IMR-90 (cell line): ENCODE results near the gene FUT7. TPM values are rescaled to one million over a fixed set of nuclear protein-coding genes. Genes with fewer than 3 reads are reported as not detected.

Experiments
- ATAC-seq: fragments of 200-7000 bp; cut with Tn5 transposase; 2 replicates; pipeline ENCODE4 v1.9.1; 2020; ENCODE audit warnings: low read depth, mild to moderate bottlenecking, moderate library complexity
- BruUV-seq: library from RNA; stranded (reverse); fragments of 400-500 nt; replicated peaks from 2 replicates; lab custom pipeline; 2021; lab: Mats Ljungman, UMichigan
- CTCF ChIA-PET: fragments of 300-600 bp; formaldehyde crosslinking; extraction: SDS; loops from one replicate; lab custom pipeline; 2021; ENCODE audit warnings: antibody characterized with exemption; lab: Yijun Ruan, JAX
- POLR2A ChIA-PET: fragments of 300-600 bp; sonication (Branson Sonifier 250); formaldehyde crosslinking; loops from one replicate; lab custom pipeline; 2022; ENCODE audit warnings: antibody characterized with exemption; ENCODE audit not compliant: unreplicated experiment; lab: Charles Lee
- DNase-seq: peaks from one replicate; pipeline ENCODE4 v3.0.0; 2013
- H2AFZ ChIP-seq: replicated peaks from 2 replicates; pipeline ENCODE3; 2013; ENCODE audit warnings: low read length, mild to moderate bottlenecking; ENCODE audit not compliant: poor library complexity
- H2AK5ac ChIP-seq: 2 replicates; pipeline ENCODE4 v1.6.1; 2013; ENCODE audit warnings: low read depth, low read length, inconsistent platforms
- H2AK9ac ChIP-seq: replicated peaks from 2 replicates; pipeline ENCODE3; 2013; ENCODE audit warnings: mild to moderate bottlenecking, low read depth, low read length, moderate library complexity; ENCODE audit not compliant: poor library complexity
- H2BK120ac ChIP-seq: 2 replicates; pipeline ENCODE4 v1.6.1; 2013; ENCODE audit warnings: low read depth, low read length, inconsistent platforms
- H2BK15ac ChIP-seq: 3 replicates; pipeline ENCODE4 v1.6.1; 2013; ENCODE audit warnings: low read depth, low read length, inconsistent platforms
- H2BK20ac ChIP-seq: 2 replicates; pipeline ENCODE4 v1.6.1; 2013; ENCODE audit warnings: low read depth, mild to moderate bottlenecking, inconsistent platforms, low read length, moderate library complexity
- H2BK5ac ChIP-seq: 2 replicates; pipeline ENCODE4 v1.6.1; 2013; ENCODE audit warnings: mild to moderate bottlenecking, low read depth, low read length, inconsistent platforms; ENCODE audit not compliant: poor library complexity, severe bottlenecking
- H3K14ac ChIP-seq: replicated peaks from 2 replicates; pipeline ENCODE4 v1.6.1; 2013; ENCODE audit warnings: low read depth, low read length, inconsistent platforms
- H3K18ac ChIP-seq: 2 replicates; pipeline ENCODE4 v1.6.1; 2013; ENCODE audit warnings: low read depth, low read length, control low read depth
- H3K23ac ChIP-seq: 2 replicates; pipeline ENCODE4 v1.6.1; 2013; ENCODE audit warnings: low read depth, low read length, inconsistent platforms
- H3K27ac ChIP-seq: 2 replicates; pipeline ENCODE4 v1.5.1; 2013; ENCODE audit warnings: mild to moderate bottlenecking, control low read depth, low read length; ENCODE audit not compliant: insufficient read depth
- H3K27me3 ChIP-seq: 2 replicates; pipeline ENCODE4 v1.6.1; 2013; ENCODE audit warnings: low read length; ENCODE audit not compliant: control insufficient read depth, insufficient read depth
- H3K36me3 ChIP-seq: 2 replicates; pipeline ENCODE4 v1.6.1; 2013; ENCODE audit warnings: low read length, mixed read lengths; ENCODE audit not compliant: control insufficient read depth, insufficient read depth
- H3K4ac ChIP-seq: 2 replicates; pipeline ENCODE4 v1.6.1; 2013; ENCODE audit warnings: low read depth, low read length, inconsistent platforms
- H3K4me1 ChIP-seq: 2 replicates; pipeline ENCODE4 v1.6.1; 2013; ENCODE audit warnings: low read length, mixed read lengths; ENCODE audit not compliant: control insufficient read depth, insufficient read depth
- H3K4me2 ChIP-seq: 2 replicates; pipeline ENCODE4 v1.6.1; 2013; ENCODE audit warnings: low read depth, mild to moderate bottlenecking, control low read depth, low read length, moderate library complexity
- H3K4me3 ChIP-seq: 2 replicates; pipeline ENCODE4 v1.5.1; 2013; ENCODE audit warnings: low read depth, mild to moderate bottlenecking, control low read depth, low read length, moderate library complexity; ENCODE audit not compliant: insufficient read depth
- H3K56ac ChIP-seq: 2 replicates; pipeline ENCODE4 v1.6.1; 2013; ENCODE audit warnings: low read length, inconsistent platforms; ENCODE audit not compliant: insufficient read depth; ENCODE audit errors: extremely low read depth
- H3K79me1 ChIP-seq, 2 experiments: 2 replicates each; pipeline ENCODE4 v1.6.1; 2013; ENCODE audit warnings: low read length in 2 of 2, inconsistent platforms in 1 of 2, low read depth in 1 of 2
- H3K9ac ChIP-seq: 2 replicates; pipeline ENCODE4 v1.6.1; 2013; ENCODE audit warnings: low read depth, low read length, control low read depth
- H3K9me1 ChIP-seq: 2 replicates; pipeline ENCODE4 v1.6.1; 2013; ENCODE audit warnings: low read length, inconsistent platforms; ENCODE audit not compliant: insufficient read depth
- H3K9me3 ChIP-seq: 2 replicates; pipeline ENCODE4 v1.6.1; 2013; ENCODE audit warnings: low read length; ENCODE audit not compliant: control insufficient read depth, insufficient read depth
- H4K20me1 ChIP-seq: 2 replicates; pipeline ENCODE4 v1.6.1; 2013; ENCODE audit warnings: low read length, inconsistent platforms; ENCODE audit not compliant: insufficient read depth
- H4K5ac ChIP-seq: 2 replicates; pipeline ENCODE4 v1.6.1; 2013; ENCODE audit warnings: mild to moderate bottlenecking, low read depth, low read length, control low read depth
- H4K8ac ChIP-seq, 2 experiments: 2 replicates each; pipeline ENCODE4 v1.6.1; 2013; ENCODE audit warnings: low read depth in 2 of 2, low read length in 2 of 2, control low read depth in 1 of 2, inconsistent platforms in 1 of 2
- H4K91ac ChIP-seq: 2 replicates; pipeline ENCODE4 v1.6.1; 2013; ENCODE audit warnings: low read depth, low read length, inconsistent platforms; ENCODE audit not compliant: insufficient read depth
- BHLHE40 ChIP-seq: fragments of 150-350 bp; IDR thresholded peaks from 2 replicates; pipeline ENCODE4 v1.6.1; 2016; ENCODE audit warnings: mild to moderate bottlenecking, low read depth, low read length
- CEBPB ChIP-seq: IDR thresholded peaks from 2 replicates; pipeline ENCODE4 v1.6.1; 2012; ENCODE audit warnings: low read depth, low read length, improper control_type of control experiment
- CTCF ChIP-seq: conservative IDR thresholded peaks from 2 replicates; pipeline ENCODE4 v1.5.1; 2012; ENCODE audit warnings: mild to moderate bottlenecking, low read depth, low read length, improper control_type of control experiment
- MXI1 ChIP-seq: IDR thresholded peaks from 2 replicates; pipeline ENCODE4 v1.6.1; 2012; ENCODE audit warnings: low read depth, mild to moderate bottlenecking, low read length, moderate library complexity, borderline replicate concordance
- NFE2L2 ChIP-seq: fragments of 150-350 bp; IDR thresholded peaks from 2 replicates; pipeline ENCODE4 v1.6.1; 2016; ENCODE audit warnings: low read depth, mild to moderate bottlenecking, low read length
- POLR2A ChIP-seq: IDR thresholded peaks from 2 replicates; pipeline ENCODE4 v1.6.1; 2012; ENCODE audit warnings: mild to moderate bottlenecking, low read depth, low read length
- RCOR1 ChIP-seq: IDR thresholded peaks from 2 replicates; pipeline ENCODE4 v1.6.1; 2012; ENCODE audit warnings: mild to moderate bottlenecking, low read length, improper control_type of control experiment; ENCODE audit not compliant: insufficient replicate concordance
- RFX5 ChIP-seq: IDR thresholded peaks from 2 replicates; pipeline ENCODE4 v1.8.0; 2012; ENCODE audit warnings: low read depth, mild to moderate bottlenecking, low read length, moderate library complexity
- whole genome bisulfite sequencing, 2 experiments: methylation state at CpG; one replicate each; pipeline versions ENCODE4 v1.1.5 to v1.1.7; 2013; ENCODE audit warnings: missing lambda C conversion rate in 2 of 2; ENCODE audit not compliant: insufficient read length in 1 of 2; ENCODE audit errors: extremely low coverage in 2 of 2; 5-methylcytosine and 5-hydroxymethylcytosine counted together
- dilution Hi-C: fragments of 300-500 bp; cut with HindIII; formaldehyde crosslinking; loops from one replicate; pipeline ENCODE4 v1.14.3; 2018; ENCODE audit warnings: low sequenced_read_pairs; ENCODE audit not compliant: unreplicated experiment
- in situ Hi-C: fragments of 300-500 bp; cut with MboI; formaldehyde crosslinking; loops from 3 replicates; pipeline ENCODE4 v1.14.3; 2019; ENCODE audit warnings: low sequenced_read_pairs, inconsistent platforms, mixed read lengths
- intact Hi-C: fragments of 100-400 bp; cut with micrococcal nuclease; formaldehyde crosslinking; loops from 2 replicates; pipeline ENCODE4 v1.10.0; 2022
- polyA plus RNA-seq, 3 experiments: library from polyadenylated mRNA; depleted of rRNA; stranded (reverse); fragments of >200 nt; gene quantifications; 2 replicates each; pipeline ENCODE4 v1.2.3, GENCODE V29; 2012; ENCODE audit warnings: low replicate concordance in 1 of 3
- total RNA-seq: library from RNA; depleted of rRNA; stranded (reverse); fragments of >200 nt; gene quantifications from 2 replicates; pipeline ENCODE4 v1.2.3, GENCODE V29; 2012
- TF ChIP-seq, protein P1 (sequence below): fragments of 150-350 bp; IDR thresholded peaks from 2 replicates; pipeline ENCODE4 v1.6.1; 2016; ENCODE audit warnings: low read depth, mild to moderate bottlenecking, low read length, moderate library complexity, borderline replicate concordance

The FUT7 gene
- total and polyA plus RNA-seq, 2 of the 4 experiments (the other 2 are of a cell fraction): not detected

GRCh38 chr9:137053944-137054931 lies 22.4 kb upstream of the FUT7 start, which contains the start of gene ENTPD2:
Gene ENTPD2 (minus strand): TSS chr9:137054061. CDS start chr9:137053997, 64 bp downstream.
- H2AK9ac ChIP-seq: no peak within 1 kb of the TSS
- WGBS, 2 experiments: 38% methylated on average over 40 of the region's 90 CpGs; no CpG with 5 or more reads in 1 of the 2 experiments
- no peak within 1 kb of the TSS for H3K14ac ChIP-seq
- no TSS peak for BruUV-seq
- H3K4me3 ChIP-seq: no peak within 1 kb of the TSS
- ChIA-PET POLR2A (no interaction called here), CTCF (interaction anchor here (1.4 kb wide), 1 partner anchor 8 kb away, joined by 6 read pairs; the partner anchor contains the start of gene NPDC1)
- H3K27me3 ChIP-seq: peaks cover 68% of the 10 kb centered on the region
- no peak within 1 kb of the TSS for H4K5ac ChIP-seq
- H3K4me2 ChIP-seq: no peak within 1 kb of the TSS
- no peaks in the 10 kb centered on the region for H3K36me3 ChIP-seq
- no peak within 1 kb of the TSS for H3K27ac ChIP-seq
- H3K23ac ChIP-seq: no peak within 1 kb of the TSS
- H3K79me1 ChIP-seq: no peaks in the 10 kb centered on the region
- no peaks in the 10 kb centered on the region for H3K9me1 ChIP-seq
- peaks cover 3% of the 10 kb centered on the region; the same call in 1 of the 2 replicates for H3K4me1 ChIP-seq
- no peaks in the 10 kb centered on the region for H3K9me3 ChIP-seq
- H3K4ac ChIP-seq: no peak within 1 kb of the TSS
- dilution Hi-C loops: no loop called here
- in situ Hi-C loops: no loop called here
- ATAC-seq (no peak), DNase-seq (no peak)
- H2AFZ ChIP-seq: peak within 1 kb of the TSS; percentile 67
- H4K91ac ChIP-seq: no peak within 1 kb of the TSS
- no peak within 1 kb of the TSS for H2BK15ac ChIP-seq
- H4K8ac ChIP-seq: no peak within 1 kb of the TSS
- no peak within 1 kb of the TSS for H3K56ac ChIP-seq
- no peak within 1 kb of the TSS for H2BK5ac ChIP-seq
- TF ChIP-seq RFX5 (no peak), CTCF (no peak), CEBPB (no peak), NFE2L2 (no peak), MXI1 (no peak), BHLHE40 (no peak), POLR2A (no peak), RCOR1 (no peak)
- TF ChIP-seq, protein P1, sequence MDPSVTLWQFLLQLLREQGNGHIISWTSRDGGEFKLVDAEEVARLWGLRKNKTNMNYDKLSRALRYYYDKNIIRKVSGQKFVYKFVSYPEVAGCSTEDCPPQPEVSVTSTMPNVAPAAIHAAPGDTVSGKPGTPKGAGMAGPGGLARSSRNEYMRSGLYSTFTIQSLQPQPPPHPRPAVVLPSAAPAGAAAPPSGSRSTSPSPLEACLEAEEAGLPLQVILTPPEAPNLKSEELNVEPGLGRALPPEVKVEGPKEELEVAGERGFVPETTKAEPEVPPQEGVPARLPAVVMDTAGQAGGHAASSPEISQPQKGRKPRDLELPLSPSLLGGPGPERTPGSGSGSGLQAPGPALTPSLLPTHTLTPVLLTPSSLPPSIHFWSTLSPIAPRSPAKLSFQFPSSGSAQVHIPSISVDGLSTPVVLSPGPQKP: no peak
- H3K9ac ChIP-seq: no peak within 1 kb of the TSS
- H2BK20ac ChIP-seq: no peak within 1 kb of the TSS
- intact Hi-C loops: no loop called here
- H4K20me1 ChIP-seq: no peaks in the 10 kb centered on the region; the same call in 1 of the 2 replicates
- no peak within 1 kb of the TSS for H2BK120ac ChIP-seq
- H2AK5ac ChIP-seq: no peak within 1 kb of the TSS
- H3K18ac ChIP-seq: no peak within 1 kb of the TSS
